HG02759 (cell line): ENCODE measurements around the gene KLRC3.
A peak's percentile ranks its signal among the peaks of the same experiment; 100 is the strongest.
"Not testable (repeated sequence)": the region's sequence is repeated elsewhere in the genome, so short reads cannot be mapped to it uniquely, and the experiment has no call there.

Experiments used
- ATAC-seq: cut with Tn5 transposase; IDR thresholded peaks from one replicate; pipeline ENCODE4 v1.9.1; 2021; ENCODE audit warnings: mild to moderate bottlenecking, moderate library complexity; ENCODE audit not compliant: unreplicated experiment

Gene KLRC3

DNA sequence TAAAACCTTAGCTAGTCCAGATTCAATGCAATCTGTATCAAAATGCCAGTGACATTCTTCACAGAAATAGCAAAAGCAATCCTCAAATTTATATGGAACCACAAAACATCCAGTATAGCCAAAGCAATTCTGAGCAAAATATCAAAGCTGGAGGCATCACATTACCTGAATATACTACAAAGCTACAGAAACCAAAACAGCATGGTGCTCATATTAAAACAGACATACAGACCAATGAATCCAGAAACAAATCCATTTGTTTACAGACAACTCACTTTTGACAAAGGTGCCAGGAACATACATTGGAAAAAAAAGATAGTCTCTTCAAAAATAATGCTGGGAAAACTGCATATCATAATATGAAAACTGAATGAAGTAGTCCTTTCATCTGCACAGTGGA is 15.6 kb downstream of the KLRC3 start:
- no peak for ATAC-seq

- no peak for ATAC-seq
These were observed 19.6 kb downstream of the KLRC3 start for GRCh38 chr12:10400829-10401228.

DNA sequence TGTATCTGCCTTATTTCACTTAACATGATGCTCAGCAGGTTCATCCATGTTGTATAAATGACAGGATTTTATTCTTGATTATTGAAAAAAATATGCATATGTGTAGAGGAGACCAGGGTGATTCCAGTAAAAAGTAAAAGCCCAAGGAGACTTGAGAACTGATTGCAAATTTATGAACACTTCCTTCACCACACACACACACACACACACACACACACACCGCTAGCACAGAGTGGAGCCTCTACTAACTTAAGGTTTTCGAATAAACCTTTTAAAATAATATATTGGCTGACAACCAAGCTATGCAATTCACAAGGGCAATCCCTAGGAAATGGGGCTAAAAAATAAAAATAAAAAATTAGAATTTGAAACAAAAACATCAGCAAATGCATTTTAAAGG is 22.2 kb downstream of the KLRC3 start:
- no peak for ATAC-seq

DNA sequence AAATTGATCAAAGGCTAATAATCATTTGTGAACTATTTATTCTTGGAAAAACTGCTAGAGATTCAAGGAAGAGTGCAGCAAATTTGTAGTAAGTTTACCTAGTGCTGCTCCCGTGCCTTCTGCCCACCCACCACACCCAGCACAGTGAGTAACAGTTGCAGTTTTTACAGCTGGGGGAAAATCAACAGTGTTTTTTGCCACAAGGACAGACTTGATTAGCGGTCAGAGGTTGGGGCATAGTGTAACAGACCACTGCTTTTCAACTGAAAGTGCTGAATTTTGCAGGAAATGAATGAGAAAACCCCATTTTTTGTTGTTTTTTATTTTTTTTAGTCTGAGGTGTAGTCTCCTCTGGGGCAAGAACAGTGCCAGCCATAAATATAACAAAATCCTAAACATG is 23.1 kb downstream of the KLRC3 start:
- ATAC-seq = no peak

GRCh38 chr12:10396176-10396575 is 24.2 kb downstream of the KLRC3 start:
- ATAC-seq = not testable (repeated sequence)

DNA sequence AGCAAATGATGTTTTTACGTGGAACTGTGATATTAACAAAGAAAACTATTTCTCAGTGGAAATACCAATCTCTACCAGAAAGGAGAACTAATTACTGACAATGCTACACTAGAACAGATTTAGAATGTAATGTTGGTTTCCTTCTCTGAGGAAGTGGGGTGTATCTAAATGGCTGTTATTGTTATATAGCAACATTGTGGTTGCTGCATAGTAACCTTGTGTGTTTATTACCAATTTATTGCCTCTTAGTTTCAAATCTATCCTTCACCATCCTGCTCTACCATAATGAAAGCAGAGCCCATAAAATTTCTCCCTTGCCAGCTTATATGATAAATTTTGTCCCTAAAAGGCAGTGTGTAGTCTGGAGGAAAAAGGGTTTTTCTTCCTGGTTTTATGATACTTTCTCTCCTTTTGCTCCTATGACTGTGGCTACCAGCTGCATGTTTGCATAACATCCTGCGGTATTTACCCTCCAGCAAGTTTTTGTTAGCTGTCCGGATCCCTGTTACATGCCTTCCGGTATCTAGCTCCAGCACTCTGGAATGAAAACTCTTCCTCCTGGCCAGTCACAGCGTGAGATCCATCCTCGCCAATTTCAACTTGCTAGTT is 24.9 kb downstream of the KLRC3 start:
- ATAC-seq = peak; percentile 76

DNA sequence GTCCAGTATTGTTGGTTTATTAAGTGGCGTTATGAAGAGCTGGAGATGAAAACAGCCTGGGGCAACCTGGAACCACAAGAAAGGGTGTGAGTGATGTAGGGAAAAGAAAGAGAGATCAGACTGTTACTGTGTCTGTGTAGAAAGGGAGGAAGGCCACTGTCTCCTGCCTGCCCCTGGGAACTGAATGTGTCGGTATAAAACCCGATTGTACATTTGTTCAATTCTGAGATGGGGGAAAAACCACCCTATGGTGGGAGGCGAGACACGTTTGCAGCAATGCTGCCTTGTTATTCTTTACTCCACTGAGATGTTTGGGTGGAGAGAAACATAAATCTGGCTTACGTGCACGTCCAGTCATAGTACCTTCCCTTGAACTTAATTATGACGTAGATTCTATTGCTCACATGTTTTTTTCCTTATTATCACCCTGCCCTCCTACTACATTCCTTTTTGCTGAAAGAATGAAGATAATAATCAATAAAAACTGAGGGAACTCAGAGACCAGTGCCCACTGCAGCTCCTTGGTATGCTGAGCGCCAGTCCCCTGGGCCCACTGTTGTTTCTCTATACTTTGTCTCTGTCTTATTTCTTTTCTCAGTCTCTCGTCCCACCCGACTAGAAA is 25.8 kb downstream of the KLRC3 start:
- ATAC-seq = not testable (repeated sequence)

- no peak for ATAC-seq
These were observed 27.1 kb downstream of the KLRC3 start for GRCh38 chr12:10393291-10393690.

- ATAC-seq = peak; percentile 75
These were observed 27.9 kb downstream of the KLRC3 start for GRCh38 chr12:10392394-10392930.

DNA sequence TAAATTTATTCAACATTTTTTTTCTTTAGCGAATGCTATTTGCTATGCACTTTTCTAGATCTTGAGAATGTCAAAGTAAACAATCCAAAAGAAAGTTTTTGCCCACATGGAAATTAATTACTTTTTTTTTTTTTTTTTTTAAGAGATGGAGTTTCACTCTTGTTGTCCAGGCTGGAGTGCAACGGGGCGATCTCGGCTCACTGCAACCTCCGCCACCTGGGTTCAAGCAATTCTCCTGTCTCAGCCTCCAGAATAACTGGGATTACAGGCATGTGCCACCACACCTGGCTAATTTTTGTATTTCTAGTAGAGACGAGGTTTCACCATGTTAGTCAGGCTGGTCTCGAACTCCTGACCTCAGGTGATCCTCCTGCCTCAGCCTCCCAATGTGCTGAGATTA is 29.4 kb downstream of the KLRC3 start:
- not testable (repeated sequence) for ATAC-seq

- ATAC-seq = no peak
These were observed 30.5 kb downstream of the KLRC3 start, which contains the start of gene KLRK1 for GRCh38 chr12:10389904-10390303. Gene KLRK1, minus strand, starts transcription at chr12:10390041. Its CDS starts 1,231 bp downstream, at chr12:10388810.

DNA sequence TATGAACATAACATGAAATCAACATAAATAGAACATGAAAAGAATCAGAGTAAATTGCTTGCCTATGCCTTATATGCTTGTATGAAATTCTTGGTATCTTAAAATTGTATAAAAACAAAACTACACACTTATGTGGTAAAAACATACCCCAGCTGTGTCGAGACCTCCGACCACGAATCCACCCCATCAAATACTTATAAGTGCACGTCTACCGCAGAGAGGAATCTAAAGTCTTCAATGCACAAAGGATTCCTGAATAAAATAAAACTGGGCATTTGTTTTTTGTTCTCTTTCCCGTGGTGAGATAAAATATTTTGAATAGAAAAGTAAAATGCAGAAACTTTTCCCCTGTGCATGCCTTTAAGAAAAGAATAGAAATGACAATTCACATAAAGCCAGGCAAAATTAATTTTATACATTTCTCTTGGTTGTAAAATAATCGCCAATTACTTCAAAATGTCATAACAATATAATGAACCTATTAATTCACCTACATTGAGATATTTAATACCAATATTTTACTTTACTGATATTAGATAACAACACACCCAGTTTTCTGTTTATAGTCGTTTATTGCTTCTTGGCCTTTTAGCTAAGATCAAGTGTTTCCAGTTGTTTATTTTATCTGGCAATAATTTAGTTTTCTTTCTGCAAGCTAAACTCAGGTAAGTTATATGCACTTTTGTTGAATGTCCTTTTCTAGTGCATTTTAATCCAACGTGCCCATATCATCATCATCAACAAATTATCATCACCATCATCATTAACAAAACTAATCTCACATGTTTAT is 31.6 kb downstream of the KLRC3 start:
- ATAC-seq = no peak

DNA sequence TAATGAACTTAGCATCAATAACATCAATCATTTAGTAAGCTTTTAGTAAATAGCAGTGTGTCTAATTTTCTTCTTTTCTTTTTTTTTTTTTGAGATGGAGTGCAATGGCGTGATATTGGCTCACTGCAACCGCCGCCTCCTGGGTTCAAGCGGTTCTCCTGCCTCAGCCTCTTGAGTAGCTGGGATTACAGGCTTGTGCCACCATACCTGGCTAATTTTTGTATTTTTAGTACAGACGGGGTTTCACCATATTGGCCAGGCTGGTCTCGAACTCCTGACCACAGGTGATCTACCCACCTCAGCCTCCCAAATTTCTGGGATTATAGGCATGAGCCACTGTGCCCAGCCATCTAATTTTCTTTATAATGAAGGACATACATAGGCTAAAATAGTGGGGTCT is 32.9 kb downstream of the KLRC3 start:
- ATAC-seq = not testable (repeated sequence)

DNA sequence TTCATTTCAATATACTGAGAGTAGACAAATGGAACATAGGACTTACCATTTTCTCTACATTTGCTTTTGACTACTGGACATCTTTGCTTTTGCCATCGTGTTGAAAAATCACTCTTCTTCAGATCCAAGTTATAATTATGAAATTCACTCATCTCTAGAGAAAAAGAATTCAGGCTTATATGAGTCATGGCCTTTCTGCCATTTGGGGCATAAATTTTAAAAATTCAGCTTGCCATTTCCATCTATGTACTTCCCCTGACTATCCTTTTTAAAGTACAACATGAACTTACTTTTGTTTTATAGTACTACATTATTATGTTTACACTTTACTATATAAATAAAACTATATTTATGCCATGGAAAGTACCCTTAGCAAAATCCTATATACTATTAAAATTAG is 33.5 kb downstream of the KLRC3 start:
- no peak for ATAC-seq

GRCh38 chr12:10385166-10385613 is 35.2 kb downstream of the KLRC3 start:
- ATAC-seq = no peak

DNA sequence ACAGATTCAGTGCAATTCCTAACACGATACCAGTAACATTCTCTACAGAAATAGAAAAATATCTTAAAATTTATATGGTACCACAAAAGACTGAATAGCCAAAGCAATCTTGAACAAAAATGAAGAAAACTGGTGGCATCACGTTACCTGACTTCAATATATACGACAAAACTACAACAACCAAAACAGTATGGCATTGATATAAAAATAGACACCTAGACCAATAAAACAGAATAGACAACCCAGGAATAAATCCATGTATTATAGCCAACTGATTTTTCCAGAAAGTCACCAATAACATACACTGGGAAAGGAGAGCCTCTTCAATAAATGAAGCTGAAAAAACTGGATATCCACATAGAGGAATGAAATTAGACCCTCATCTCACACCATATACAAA is 36.2 kb downstream of the KLRC3 start:
- no peak for ATAC-seq

DNA sequence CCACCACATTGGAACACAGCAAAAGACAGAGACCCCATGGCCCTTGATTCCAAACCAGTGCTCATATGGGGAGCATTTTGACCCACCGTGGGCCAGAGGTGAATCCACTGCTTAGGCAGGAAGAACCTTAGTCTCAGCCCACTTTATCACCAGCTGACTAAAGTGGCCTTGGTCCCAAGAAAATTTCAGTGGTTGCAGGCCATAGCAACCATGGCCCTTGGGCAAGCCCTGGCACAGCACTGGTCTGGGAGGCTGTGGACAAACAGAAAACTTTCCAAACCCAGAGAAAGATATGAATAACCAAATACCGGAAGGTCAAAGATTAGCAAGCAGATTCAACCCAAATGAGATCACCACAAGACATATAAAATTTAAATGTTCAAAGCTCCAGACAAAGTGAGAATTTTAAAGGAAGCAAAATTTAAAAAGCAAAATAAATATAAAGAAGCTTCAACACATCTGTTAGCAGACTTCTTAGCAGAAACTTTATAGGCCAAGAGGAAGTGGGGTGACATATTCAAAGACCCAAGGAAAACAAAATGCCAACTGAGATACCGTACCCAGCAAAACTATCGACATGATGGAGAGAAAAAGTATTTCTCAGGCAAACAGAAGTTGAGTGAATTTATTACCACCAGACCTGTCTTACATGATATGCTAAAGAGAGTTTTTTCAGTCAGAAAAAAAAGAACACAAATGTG is 38.3 kb downstream of the KLRC3 start:
- ATAC-seq = no peak

- ATAC-seq = not testable (repeated sequence)
These were observed 41.7 kb downstream of the KLRC3 start for GRCh38 chr12:10378737-10379136.

- no peak for ATAC-seq
These were observed 45.8 kb downstream of the KLRC3 start for GRCh38 chr12:10374624-10375018.

GRCh38 chr12:10372559-10372958 is 47.8 kb downstream of the KLRC3 start:
- ATAC-seq = no peak
